Fibroblast of upper back skin (primary cell): ENCODE results near the gene TSHR.
A peak's percentile ranks its signal among the peaks of the same experiment; 100 is the strongest.
"Not testable (repeated sequence)": the region's sequence is repeated elsewhere in the genome, so short reads cannot be mapped to it uniquely, and the experiment has no call there.

Experiments used
- DNase-seq: peaks from one replicate; pipeline ENCODE4 v3.0.0-alpha.2; 2013

The TSHR gene

DNA sequence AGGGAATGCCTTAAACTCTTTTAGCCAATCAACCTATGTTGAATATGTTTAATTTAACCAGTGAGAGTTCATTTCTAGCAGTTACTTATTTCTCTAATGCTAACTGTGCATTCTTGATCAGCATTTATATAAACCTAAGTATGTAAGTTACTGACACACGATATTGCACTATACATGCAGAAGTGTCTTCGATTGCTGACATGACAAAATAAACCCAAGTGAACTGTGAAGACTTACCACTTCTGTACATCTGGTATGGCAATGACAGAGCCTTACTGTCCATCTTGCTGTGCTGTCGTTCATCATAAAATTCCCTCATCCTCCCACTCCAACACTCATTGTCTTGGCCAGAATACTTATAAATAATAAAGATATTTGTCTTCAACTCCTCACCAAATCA is 131.8 kb downstream of the TSHR start:
- no peak for DNase-seq

DNA sequence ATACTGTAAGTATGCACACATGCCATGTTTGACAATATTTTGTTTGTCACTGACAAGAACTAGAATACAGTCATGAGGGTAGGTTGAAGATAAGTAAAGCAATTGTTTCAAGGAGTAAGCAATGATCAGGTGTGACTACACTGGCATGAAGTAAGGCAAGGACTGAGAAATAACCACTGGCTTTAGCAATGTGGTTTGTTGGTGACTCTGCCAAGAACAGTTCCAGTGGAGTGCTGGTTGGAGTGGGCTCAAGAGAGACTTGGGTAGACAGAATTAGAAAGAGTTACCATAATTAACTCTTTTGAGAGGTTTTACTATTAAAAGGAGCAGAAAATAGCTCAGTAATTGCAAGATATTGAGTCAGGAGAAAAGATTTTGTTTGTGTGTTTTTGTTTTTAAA is 135.7 kb downstream of the TSHR start:
- no peak for DNase-seq

DNA sequence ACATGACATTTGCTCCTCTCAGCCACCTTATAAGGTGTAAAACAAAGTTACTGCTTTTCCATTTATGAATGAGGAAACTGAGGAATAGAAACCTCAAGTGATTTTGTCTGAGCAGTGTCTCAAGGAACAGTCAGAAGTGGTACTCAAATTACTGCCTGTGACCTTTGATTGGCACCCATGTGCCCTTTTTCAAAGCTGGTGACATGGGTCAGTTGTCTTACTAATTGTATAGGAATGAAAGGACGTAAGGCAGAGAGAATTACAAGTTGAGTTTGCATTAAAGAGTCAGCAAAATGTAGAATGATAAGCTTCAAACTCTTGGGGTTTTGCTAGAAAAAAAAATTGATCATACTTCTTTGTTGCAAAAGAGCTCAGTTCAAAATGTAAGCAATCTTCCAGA is 136.2 kb downstream of the TSHR start:
- no peak for DNase-seq

DNA sequence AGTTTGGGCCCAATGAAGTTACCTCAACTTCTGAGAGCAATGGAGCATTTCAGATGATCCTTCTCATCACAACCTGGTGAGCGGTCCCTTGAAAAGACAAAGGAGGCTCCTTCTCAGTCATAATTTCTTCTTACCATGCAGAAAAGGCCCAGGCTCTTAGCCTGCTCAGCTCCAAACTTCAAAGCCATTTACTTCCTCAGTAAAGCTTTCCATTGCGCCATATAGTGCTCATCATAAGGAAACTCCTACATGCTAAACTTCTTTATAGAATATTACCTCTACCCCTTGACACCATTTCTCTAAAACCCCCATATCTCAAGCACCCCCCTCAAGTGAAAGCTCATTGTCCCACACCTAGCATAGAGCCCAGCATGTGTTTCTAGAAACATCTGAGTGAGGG is 138.2 kb downstream of the TSHR start:
- no peak for DNase-seq

DNA sequence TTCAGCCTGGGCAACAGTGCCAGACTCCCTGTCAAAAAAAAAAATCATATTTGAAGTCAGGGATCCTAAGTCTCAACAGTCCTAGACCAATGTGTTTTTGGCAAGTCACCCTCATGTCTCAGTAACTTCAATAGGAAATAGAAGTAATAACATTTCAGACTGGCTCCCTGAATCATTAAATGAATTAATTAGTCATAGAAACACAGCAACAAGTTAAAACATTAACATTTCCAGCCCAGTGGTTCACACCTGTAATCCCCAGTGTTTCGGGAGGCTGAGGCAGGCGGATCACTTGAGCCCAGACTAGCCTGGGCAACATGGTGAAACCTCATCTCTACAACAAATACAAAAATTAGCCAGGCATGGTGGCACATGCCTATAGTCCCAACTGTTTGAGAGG is 140.1 kb downstream of the TSHR start:
- DNase-seq = no peak

DNA sequence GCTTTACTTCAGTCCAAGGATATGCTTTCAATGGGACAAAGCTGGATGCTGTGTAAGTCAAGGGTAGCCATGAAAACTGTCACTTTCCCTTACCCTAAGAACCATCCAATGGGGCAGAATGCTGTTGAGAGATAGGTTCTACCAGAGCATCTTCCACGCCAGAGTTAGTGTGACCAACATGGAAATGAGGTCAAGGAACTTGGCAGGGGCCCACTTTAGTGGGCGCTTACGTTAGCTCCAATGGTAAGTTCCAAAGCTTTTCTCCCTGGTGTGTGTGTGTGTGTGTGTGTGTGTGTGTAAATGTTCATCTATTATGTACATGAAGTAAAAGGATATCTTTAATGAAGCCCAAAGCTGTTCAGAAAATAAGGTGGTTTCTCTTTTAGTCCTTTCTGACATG is 141.2 kb downstream of the TSHR start:
- no peak for DNase-seq

DNA sequence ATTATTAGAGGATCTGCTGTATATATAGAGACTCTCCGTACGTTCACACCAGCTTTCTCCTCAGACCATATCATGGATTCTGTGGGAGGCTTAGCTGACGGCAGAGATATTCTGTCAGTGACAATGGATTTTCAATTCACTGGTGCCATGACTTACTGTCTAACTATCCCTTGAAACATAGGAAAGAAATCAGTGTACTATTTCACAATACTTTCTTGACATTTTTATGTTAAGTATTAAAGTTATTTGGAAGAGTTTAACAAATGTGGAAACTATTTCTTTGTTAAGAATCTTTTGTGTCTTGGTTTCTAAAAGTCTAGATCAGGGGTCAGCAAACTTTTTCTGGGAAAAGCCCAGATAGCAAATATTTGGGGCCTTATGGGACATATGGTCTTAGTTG is 146.8 kb downstream of the TSHR start:
- DNase-seq = no peak

DNA sequence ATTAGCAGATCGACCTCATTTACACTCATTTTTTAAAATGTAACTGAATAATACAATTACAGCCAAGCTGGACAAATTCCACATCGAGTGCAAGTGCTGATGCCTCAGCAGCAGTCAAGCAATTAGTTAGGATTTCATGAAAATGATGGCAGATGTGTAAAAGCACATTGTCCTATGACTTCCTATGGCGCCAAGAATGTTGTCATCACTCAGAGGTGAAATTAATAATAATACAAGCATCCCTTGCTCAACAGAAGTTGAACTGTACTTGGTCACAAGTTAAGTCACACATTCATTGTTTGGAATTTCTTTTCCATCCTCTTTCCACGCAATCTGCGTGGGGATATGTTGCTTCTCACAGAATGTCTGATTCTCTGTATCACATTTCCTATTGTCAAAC is 148.0 kb downstream of the TSHR start:
- DNase-seq = no peak

DNA sequence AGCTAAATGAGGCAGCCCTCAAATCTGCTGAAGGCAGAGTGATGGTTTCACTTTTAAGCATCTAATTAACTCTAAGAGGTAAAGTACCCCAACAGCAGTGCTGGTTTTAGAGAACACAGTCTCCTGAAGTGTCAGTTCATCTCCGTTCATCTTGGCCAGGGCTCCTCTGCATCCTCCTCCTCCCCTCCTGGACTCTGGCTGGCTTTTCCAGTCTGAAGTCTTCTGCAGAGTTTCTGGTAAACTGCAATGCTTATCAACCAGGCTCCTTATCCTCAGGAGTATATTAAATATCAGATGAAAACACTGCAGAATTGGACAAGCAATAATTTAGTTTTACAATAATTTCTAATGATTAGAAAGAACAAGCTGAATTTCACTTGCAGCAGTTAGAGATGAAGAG is 150.0 kb downstream of the TSHR start:
- no peak for DNase-seq

DNA sequence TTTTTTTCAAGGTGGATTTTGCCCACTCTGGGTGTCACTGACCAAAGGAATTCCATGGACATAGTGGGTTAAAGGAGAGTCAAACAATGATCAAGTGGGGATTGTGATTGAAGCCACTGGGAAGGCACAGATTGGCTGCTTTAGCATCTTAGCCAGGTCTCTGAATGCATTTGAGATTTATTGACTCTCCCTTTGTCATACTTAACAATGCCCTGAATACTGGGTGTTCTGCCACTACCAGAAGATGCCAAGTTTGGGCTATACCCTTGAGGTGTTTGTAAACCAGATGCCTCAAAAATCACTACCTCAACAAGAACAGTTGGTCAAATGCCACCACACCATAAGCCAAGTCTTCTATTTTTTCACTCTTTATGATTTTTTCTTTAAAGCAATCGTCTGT is 150.5 kb downstream of the TSHR start:
- DNase-seq = no peak

DNA sequence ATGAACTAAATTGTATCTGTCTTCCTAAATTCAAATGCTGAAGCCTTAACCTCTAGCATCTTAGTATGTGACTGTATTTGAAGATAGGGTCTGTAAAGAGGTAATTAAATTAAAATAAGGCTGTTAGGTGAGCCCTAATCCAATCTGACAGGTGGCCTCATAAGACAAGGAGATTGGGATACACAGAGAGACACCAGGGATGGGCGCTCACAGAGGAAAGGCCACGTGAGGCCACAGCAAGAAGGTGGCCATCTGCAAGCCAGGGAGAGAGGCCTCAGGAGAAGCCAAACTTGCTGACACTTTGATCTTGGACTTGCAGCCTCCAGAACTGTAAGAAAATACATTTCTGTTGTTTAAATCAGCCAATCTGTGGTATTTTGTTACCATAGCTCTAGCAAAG is 154.8 kb downstream of the TSHR start:
- DNase-seq = no peak

DNA sequence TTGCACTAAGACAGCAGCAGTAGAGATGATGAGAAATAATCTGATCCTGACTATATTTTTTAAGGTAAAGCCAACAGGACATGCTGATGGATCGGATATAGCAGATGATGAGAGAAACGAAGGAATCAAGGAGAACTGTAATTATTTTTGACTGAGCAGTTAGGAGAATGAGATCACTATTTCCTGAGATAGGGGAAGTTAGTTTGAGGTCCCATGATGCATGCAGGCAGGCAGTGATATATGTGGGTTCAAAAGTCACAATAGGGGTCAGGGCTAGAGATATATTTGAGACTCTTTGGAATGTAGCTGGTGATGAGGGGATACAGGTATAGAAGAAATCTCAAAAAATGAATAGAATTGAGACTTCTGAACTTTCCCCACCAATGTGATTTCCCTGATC is 157.8 kb downstream of the TSHR start:
- DNase-seq = no peak

DNA sequence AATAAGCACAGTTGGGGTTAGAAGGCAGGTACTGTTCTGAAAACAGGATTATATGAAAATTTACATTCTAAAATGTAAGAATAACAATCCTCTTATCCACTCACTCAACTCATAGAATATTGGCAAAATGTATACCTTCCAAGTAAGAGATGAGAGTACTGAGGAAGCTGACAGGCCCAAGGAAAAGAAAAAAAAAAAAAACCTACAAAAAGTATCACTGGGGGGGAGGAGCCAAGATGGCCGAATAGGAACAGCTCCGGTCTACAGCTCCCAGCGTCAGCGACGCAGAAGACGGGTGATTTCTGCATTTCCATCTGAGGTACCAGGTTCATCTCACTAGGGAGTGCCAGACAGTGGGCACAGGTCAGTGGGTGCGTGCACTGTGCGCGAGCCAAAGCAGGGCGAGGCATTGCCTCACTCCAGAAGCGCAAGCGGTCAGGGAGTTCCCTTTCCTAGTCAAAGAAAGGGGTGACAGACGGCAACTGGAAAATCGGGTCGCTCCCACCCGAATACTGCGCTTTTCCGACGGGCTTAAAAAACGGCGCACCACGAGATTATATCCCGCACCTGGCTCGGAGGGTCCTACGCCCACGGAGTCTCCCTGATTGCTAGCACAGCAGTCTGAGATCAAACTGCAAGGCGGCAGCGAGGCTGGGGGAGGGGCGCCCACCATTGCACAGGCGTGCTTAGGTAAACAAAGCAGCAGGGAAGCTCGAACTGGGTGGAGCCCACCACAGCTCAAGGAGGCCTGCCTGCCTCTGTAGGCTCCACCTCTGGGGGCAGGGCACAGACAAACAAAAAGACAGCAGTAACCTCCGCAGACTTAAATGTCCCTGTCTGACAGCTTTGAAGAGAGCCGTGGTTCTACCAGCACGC is 158.8 kb downstream of the TSHR start:
- not testable (repeated sequence) for DNase-seq

DNA sequence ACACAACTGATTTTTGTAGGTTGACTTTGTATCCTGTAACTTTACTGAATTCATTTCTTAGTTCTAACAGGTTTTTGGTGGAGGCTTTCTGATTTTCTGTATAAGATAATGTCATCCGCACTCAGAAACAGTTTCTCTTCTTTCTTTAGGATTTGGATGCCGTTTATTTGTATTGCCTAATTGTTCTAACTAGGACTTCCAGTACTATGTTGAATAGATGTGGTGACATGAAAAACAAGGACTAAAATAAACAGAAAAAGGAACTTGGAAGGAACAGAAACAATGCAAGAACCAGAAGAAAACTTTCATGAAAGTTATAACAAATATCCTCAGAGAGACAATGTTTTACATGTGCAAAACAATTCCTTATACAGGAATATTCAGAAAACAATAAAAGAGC is 165.1 kb downstream of the TSHR start:
- DNase-seq = no peak

DNA sequence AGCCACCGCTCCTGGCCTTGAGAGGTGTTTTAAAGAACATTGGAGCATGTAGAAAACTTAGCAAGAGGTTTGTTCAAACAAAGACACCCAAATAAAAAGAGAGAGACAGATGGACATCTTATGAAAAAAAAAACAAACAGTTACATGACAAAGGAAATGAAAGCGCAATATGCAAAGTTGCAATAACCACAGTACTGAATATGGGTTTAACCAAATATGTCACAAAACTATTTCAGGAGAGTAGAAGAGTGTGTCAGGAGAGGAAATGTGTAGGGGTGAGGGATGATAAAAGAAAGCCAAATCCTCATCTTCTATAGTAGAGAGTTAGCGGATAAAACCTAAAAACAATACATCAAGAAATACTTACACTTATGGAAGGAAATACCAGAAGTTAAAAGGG is 166.9 kb downstream of the TSHR start:
- no peak for DNase-seq

DNA sequence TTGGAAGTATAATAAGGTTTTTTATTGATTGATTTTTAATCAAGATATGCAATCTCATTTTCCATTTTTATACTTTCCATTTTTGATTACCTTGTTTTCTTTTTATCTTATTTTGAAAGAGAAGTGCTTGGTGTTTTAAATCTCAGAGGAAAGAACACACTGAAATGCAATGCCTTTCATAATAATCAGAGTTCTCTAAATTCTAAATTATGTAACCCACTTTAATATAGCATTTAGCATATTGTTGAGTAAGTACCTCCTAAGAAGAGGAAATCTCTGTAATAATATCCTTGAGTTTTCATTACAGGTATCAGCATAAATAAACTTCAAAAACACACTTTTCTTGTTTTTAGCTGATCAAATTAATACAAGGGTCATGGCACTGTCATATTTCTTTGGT is 168.4 kb downstream of the TSHR start:
- no peak for DNase-seq

DNA sequence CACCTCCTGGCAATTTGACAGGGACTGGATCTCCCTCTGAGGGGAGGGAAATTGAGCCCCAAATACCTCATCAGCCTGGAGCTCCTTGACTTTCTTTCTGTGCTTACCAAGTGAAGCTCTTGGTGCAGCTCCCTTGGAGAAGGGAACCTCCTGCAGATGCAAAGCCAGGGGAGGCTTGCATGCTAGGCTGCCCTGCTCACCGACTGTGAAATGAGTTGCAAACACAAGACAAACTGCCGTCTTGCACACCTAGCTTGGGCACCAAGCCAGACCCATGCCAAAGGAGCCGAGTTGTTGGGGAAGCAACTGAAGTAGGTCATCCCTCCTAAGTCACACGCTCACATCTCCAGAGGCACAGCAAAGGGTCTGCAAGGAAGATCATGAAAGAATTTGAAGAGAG is 170.1 kb downstream of the TSHR start:
- DNase-seq = no peak

DNA sequence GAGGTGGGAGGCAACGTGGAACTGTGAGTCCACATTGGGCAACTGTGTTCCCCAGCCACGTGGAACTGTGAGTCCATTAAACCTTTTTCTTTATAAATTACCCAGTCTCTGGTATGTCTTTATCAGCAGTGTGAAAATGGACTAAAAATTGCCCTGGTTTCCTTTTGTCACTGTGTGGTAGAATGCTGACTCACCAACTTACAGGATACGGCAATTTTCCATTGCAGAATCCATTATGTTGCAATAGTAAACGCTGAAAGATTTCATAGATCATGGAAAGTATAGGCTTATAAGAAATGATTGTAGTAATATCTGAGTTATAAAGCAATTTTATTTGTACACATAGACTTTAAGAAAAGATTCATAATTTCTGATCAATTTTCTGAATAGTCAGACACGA is 172.4 kb downstream of the TSHR start:
- no peak for DNase-seq

DNA sequence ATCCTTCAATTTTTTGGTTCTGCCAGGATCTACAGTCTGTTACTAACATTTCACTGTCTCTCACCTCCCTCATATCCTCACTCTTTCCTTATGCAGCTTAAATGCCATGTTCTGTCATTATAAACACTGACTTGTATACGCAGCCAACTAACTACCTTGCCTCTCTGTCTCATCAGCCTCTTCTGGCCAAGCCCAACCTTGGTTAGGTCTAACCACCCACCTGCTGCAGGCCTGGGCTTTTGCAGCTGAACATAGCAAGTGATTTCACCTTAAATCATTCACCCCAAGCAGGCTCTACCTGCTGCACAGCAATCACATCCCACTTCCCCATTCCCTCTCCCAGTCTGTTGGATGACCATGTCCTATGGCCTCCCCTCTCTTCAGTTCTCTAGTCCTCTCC is 173.8 kb downstream of the TSHR start:
- no peak for DNase-seq

DNA sequence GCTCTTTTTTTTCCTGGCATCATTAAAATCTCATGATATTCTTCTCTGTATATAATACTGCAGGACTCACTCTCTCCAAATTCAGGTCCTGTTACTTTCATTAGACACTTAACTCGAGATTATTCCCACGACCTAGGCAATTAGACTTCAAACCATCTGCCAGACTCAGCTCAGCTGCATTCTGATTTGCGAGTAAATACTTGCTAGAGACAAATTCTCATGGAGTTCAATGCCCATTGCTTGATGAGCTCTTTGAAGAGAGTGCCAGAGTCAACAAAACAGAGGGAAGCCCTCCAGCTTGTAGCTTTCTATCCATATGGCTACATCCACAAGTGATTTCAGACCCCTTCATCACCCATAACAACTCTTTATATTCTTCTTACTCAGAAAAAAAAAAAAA is 177.0 kb downstream of the TSHR start:
- DNase-seq = no peak

DNA sequence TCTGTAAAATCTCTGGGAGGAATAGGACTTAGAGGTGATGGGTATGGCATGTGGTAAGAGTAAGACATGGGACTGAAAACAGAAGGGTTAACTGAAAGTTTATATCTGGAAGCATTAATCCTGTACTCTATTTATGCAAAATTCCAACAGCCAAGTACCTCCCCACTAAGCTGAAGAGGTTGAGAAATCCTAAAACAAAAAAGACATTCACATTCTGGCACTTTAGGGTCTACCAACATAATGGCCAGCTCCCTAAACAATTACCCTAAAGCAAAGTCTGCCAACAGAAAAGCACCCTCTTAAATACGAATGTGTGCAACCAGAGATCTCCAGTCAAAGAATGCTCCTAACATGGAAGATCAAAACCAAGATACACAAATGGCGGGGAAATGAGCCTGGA is 178.0 kb downstream of the TSHR start:
- DNase-seq = no peak

DNA sequence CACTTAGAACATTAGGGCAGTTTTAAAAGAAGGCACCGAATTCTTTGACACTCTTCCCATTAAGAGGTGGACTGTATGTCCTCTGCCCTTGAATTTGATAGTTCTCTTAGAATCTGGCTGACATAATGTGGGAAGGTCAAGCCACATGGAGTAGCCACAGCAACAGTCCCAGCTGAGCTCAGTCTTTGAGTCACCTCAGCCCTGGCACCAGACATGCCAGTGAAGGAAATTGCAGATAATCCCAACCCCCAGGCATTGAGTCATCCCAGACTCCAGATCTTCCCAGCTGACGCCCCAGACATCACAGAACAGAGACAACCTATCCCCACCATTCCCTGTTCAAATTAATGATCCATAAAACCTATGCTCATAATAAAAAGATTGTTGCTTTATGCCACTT is 181.9 kb downstream of the TSHR start:
- DNase-seq = peak; percentile 48

DNA sequence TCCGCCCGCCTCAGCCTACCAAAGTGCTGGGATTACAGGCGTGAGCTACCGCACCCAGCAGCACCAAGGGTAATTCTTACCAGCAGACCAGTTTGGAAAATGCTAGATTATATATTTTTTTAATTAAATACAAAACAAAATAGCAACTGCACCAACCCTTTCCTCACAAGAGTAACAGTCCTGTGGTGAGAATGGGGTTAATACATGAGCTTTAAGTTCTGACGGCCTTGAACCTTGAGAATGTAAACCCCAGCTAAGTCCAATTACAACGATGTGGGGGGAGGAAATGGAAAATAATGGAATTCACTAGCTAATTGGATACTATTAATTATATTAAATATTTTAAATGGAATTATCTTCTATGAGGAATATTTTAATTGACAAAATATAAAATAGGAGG is 183.0 kb downstream of the TSHR start:
- DNase-seq = no peak

DNA sequence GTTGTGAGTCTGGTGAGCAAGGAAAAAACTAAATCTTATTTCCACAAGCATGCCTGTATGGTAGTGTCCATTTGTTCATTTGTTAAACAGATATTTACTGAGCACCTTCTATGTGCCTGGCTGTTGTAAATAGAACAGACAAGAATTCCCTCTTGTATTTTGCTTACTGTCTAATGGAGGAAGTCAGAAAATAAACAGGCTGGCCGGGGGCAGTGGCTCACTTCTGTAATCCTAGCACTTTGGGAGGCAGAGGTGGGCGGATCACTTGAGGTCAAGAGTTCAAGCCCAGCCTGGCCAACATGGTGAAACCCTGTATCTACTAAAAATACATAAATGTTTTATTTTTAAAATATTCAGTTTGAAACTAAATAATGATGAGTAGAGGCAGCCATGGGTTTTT is 186.0 kb downstream of the TSHR start:
- DNase-seq = no peak

DNA sequence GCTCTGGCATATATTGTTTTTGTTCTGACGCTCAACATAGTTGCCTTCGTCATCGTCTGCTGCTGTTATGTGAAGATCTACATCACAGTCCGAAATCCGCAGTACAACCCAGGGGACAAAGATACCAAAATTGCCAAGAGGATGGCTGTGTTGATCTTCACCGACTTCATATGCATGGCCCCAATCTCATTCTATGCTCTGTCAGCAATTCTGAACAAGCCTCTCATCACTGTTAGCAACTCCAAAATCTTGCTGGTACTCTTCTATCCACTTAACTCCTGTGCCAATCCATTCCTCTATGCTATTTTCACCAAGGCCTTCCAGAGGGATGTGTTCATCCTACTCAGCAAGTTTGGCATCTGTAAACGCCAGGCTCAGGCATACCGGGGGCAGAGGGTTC is 188.4 kb downstream of the TSHR start:
- DNase-seq = no peak
